Activated T-helper 1 cell treated with Interleukin-2 at 50 U/mL for 16 hours (primary cell): ENCODE results near the gene SP8.
"Not testable (repeated sequence)": the region's sequence is repeated elsewhere in the genome, so short reads cannot be mapped to it uniquely, and the experiment has no call there.

Experiments
- DNase-seq: peaks from one replicate; pipeline ENCODE4 v3.0.0-alpha.2; 2020; ENCODE audit warnings: low read depth

SP8 gene

DNA sequence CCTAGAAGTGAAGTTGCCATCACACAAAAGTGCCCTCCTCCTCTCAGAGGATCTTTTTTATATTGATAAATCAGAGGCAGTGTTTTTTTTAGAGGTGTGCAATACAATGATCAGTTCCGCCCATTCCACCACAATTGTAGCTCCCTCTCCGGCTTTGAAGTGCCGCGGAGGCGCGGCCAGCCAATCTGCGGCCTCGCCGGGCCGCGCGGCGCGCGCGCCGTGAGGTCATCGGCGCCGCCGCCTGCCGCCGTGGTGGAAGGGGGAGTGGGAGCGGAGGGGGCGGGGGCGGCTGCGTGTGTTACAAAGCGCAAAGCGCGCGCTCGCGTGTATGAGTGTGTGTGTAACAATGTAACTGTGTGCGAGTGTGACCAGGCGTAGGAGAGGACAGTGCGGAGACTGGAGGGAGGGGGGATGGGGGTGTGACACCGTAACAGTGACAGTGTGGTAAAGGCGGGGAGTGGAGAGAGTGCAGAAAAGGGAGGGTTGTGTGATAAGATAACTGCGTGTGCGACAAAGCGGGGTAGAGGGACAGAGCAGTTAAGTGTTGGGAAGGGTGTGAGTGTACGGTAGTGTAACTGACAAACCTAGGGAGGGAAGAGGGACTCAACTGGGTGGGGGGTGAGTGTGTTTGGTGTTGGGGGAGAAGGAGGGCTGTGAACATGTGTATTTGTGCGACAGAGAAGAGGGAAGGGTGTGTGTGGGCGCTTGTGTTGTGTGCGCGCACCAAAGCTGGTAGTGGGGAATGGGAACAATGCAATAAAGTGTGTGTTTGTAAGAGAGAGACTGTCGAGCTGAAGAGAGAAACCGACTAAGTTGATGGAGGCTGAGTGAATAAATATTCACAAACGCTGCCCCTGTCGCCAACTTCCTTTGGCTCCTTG is at the start of gene SP8:
Gene SP8 (minus strand): TSS at position 108 of the 881 bp plus-strand sequence. CDS start 88 bp downstream, at position 20.
- DNase-seq: no peak

DNA sequence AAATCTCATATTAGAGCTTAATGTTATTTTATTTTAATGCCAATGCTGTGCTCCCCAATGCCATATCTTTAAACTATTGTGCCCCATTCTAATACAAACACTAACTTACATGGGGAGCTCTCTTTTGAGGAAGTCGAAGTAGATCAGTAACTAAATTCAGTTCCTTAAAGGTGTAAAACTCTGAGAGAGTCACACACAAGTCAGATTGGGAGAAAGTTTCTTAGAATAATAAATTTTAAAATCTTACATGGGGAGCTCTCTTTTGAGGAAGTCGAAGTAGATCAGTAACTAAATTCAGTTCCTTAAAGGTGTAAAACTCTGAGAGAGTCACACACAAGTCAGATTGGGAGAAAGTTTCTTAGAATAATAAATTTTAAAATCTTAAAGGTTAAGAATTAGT is 49.7 kb upstream of the SP8 start:
- DNase-seq: not testable (repeated sequence)

- no peak for DNase-seq
Measured at GRCh38 chr7:20835111-20835750, 48.5 kb upstream of the SP8 start.

DNA sequence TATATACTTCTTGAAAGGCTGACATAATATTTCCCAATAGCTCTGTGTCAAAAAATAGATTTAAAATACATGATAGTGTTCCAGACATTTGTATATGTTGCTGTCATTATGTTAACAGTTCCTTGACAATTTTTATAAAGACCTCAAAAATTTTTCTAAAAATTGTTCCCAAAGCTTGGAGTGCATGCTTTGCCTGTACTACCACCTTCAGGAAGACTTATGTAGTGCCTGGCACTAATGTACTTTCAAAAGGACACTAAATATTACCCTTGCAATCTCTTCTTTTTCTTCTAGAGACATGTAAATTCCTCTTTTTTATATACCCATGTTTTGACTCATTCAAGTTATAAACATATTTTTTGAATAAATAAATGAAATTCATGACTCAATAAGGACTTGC is 48.0 kb upstream of the SP8 start:
- no peak for DNase-seq

GRCh38 chr7:20831956-20832355 is 45.3 kb upstream of the SP8 start:
- DNase-seq: no peak

GRCh38 chr7:20831451-20831850 is 44.8 kb upstream of the SP8 start:
- DNase-seq: no peak

DNA sequence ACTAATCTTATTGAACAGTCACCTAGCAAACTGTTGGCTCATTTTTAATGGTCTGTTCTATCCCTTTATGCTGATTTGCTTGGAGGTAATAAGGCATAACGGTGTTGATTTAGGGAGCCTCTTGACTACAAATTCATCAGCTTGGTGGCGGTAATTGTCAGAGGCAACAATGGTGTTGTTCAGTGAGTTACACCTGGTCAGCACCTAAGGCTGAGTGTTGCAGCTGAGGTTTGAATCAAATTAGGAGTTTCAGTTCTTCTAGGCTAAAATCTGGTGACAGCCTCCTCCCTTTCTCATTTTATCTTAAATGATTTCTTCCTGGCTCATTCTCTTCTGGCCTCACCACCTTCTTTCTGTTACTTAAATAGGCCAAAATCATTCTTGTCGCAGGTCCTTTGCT is 42.3 kb upstream of the SP8 start:
- DNase-seq: no peak

- no peak for DNase-seq
Measured at GRCh38 chr7:20827172-20827571, 40.5 kb upstream of the SP8 start.

DNA sequence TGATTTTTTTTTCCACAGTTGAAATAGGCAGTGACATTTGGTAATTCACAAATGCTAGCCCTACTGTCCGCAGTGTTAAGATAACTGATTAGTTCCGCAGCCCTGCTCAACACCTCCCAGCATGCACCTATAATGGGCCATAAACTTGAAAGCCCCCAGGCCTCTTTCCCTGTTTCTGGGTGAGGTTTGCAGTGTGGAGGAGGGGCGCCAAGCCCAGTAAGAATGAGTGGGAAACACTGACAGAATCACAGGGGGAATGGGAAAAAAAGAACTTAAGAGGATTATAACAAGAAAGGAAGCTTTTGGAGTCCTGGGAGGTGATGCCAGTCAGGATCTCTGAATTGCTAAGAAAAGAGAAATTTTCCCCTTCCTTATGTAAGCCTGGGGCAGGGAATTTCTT is 39.6 kb upstream of the SP8 start:
- DNase-seq: no peak

GRCh38 chr7:20825555-20825954 is 38.9 kb upstream of the SP8 start:
- no peak for DNase-seq

- not testable (repeated sequence) for DNase-seq
Measured at GRCh38 chr7:20821390-20821789, 34.7 kb upstream of the SP8 start.

DNA sequence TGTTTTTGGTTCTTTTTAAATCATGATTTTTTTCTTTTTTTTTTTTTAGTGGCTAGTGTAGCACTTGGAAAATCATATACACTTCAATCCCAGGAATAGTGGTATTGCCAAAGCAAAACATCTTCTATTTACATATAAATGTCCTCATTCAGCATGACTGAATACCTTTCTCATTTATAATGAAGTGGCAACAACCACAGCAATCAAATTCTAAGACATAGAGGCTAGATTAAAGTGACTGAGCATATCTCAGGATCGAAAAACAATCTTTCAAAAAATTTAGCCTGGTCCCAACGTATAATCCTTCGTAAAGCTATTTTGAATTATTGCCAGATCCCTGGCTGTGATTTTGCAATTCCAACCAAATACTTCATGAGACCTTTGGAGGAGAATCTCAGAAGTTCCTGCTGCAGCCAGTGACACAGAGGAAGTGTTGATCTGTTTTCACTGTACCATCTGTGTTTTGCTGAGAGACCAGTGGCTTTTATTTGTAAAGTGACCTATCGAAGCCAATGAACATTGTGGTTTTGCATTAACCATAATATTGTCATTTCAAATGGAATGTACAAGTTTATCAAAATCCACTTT is 29.8 kb upstream of the SP8 start:
- no peak for DNase-seq

GRCh38 chr7:20804345-20804744 is 17.7 kb upstream of the SP8 start:
- no peak for DNase-seq

GRCh38 chr7:20799566-20800366 is 13.1 kb upstream of the SP8 start:
- DNase-seq: no peak

DNA sequence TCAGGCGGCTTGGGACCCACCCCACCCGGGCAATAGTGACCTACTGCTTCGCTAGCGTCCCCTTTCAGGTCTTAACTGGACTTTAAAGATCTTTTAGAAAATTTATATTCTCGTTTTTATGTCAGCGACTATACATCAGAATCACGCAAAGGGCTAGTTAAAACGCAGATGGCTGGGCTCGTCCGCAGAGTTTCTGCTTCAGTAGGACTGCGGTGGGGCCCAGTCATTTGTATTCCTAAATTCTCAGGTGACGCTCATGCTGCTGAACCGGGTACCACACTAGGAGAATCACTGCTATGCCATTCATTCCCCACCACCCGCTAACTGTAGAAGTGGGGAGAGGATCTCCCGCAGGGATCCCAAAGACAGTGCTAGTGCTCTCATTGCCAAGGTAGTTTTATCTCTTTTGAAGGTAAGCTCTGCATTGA is 12.0 kb upstream of the SP8 start:
- DNase-seq: no peak

- DNase-seq: no peak
Measured at GRCh38 chr7:20798081-20798693, 11.5 kb upstream of the SP8 start.

DNA sequence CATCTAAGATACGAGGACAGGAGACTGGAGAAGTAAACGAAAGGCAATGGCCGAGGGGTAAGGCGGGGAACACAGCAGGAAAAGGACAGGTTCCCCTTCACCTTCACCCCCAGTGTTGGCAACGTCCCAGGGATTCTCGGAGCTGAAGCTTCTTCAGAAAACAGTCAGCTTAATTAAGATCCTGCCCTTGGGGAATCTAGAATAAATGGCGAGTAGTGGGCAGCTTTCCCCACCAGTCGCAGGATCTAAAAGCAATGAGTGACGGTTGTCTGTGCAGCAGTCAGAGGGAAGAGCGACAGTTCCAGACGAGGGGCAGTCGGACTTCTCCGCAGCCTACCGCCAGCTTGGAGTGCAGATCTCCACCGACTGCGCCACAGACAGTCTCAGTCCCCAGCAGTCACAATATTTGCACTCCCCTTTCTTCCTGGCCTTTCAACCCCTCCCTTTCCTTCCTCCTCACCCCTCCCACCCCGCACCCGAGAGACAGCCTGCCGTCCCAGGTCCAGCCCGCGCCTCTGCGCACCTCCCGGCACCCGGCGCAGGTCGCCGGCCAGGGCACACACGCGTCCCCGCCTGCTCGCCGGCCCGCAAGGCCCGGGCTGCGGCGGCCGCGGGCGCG is 10.9 kb upstream of the SP8 start:
- DNase-seq: no peak

GRCh38 chr7:20797042-20797461 is 10.4 kb upstream of the SP8 start:
- no peak for DNase-seq

DNA sequence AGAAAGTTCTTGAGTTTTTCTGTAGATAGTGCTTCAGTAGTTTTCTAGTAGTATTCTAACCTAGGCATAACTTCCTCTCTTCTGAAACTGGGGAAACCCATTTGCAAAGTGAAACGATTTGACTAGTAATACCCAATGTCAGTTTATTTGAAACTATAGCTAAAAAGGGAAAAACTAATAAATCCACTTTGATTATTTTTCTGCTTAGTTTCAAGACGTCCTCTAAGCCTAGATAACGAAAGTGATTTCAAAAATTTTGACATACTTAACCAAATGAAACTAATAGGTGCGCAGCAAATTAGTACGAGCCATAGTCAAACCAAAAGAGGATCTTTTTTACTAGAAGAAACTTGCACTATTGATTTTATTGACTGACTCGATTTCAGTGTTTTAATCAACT is 9.8 kb upstream of the SP8 start:
- no peak for DNase-seq

DNA sequence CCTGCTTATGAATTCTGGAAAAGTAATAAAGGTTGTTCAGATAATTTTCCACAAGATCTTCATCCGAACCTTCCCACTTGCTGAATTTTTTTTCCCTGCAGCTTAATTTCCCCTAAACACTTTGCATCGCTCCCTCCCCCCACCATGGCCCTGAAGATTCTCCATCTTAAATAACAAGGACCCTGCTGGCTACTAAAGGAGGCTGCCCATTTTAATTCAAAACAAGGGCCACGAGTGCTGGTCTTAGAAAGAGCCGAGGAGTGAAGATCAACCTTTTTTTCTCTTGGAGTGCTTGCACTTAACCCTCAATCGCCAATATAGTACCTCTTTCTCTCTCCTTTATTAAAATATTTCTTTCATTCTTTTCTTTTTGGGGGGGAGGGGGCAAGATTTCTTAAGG is 9.2 kb upstream of the SP8 start:
- no peak for DNase-seq

GRCh38 chr7:20795361-20795760 is 8.7 kb upstream of the SP8 start:
- no peak for DNase-seq
